Tibial nerve (tissue), 4 donors: ENCODE results near the gene FLOT2. TPM values are rescaled to one million over a fixed set of nuclear protein-coding genes. Genes with fewer than 3 reads are reported as not detected.

Source experiments
- DNase-seq, 2 donors: peaks; one replicate each; pipeline ENCODE4 v3.0.0-alpha.2; 2019; ENCODE audit warnings: low spot score in 2 of 2
- H3K27ac ChIP-seq, 4 donors: fragments of 200-600 bp; sonication (generic) in 3 of 4; one replicate each; pipeline ENCODE4 v1.5.1; 2017 to 2019; ENCODE audit warnings: mild to moderate bottlenecking in 1 of 4
- H3K27me3 ChIP-seq, 2 donors: fragments of 200-600 bp; sonication (generic) in 1 of 2; one replicate each; pipeline versions ENCODE4 v1.5.1 to v1.6.0; 2017 to 2019
- H3K36me3 ChIP-seq, 3 donors: fragments of 200-600 bp; sonication (generic); one replicate each; pipeline ENCODE4 v1.5.1; 2018 to 2019
- H3K4me1 ChIP-seq, 4 donors: fragments of 200-600 bp; sonication (generic) in 3 of 4; one replicate each; pipeline ENCODE4 v1.5.1; 2017 to 2019
- H3K4me3 ChIP-seq, 4 donors: fragments of 200-600 bp; sonication (generic) in 3 of 4; one replicate each; pipeline ENCODE4 v1.5.1; 2017 to 2019; ENCODE audit warnings: mild to moderate bottlenecking in 1 of 4, moderate library complexity in 1 of 4
- H3K9me3 ChIP-seq, 4 donors: fragments of 200-600 bp; sonication (generic) in 3 of 4; one replicate each; pipeline ENCODE4 v1.5.1; 2017 to 2019
- EP300 ChIP-seq, 2 donors: sonication (generic); formaldehyde crosslinking; IDR thresholded peaks; one replicate each; pipeline ENCODE4 v1.6.1; 2017; ENCODE audit warnings: antibody characterized with exemption in 2 of 2, mild to moderate bottlenecking in 1 of 2
- POLR2A ChIP-seq, 2 donors: fragments of 450-650 bp; IDR thresholded peaks; one replicate each; pipeline ENCODE4 v1.6.1; 2017; ENCODE audit warnings: antibody characterized with exemption in 2 of 2, mild to moderate bottlenecking in 2 of 2, moderate library complexity in 2 of 2
- WGBS, 2 donors: methylation state at CpG; one replicate each; pipeline ENCODE4 v1.1.5; 2018; 5-methylcytosine and 5-hydroxymethylcytosine counted together
- total RNA-seq, 4 donors: library from RNA; depleted of rRNA; stranded (reverse); fragments of >200 nt; gene quantifications; one replicate each; pipeline ENCODE4 v1.1.0, GENCODE V29; 2016
- TF ChIP-seq, protein P1 (sequence below), 5 experiments: fragments of 200-600 bp in 3 of 5; fragments of 450-650 bp in 2 of 5; sonication (generic) in 3 of 5; IDR thresholded peaks; one replicate each; pipeline ENCODE4 v1.5.1; 2016 to 2019; ENCODE audit warnings: antibody characterized with exemption in 5 of 5, mild to moderate bottlenecking in 3 of 5, moderate library complexity in 2 of 5

Gene FLOT2
- total RNA-seq, 4 donors from 2014 or later = 54.8 to 84.9 (median 65.2) TPM

- Histone ChIP-seq H3K27me3 (no peaks in the 10 kb centered on the region), H3K36me3 (peaks cover 0 to 60% (median 10%) of the 10 kb centered on the region in 3 donors), H3K27ac (no peak overlapping the region), H3K9me3 (no peaks in the 10 kb centered on the region), H3K4me3 (no peak overlapping the region), H3K4me1 (peaks cover 0 to 8% (median 4%) of the 10 kb centered on the region in 4 donors)
- TF ChIP-seq EP300 (IDR thresholded peaks at IDR 0.05) = no peak
- TF ChIP-seq, protein P1, sequence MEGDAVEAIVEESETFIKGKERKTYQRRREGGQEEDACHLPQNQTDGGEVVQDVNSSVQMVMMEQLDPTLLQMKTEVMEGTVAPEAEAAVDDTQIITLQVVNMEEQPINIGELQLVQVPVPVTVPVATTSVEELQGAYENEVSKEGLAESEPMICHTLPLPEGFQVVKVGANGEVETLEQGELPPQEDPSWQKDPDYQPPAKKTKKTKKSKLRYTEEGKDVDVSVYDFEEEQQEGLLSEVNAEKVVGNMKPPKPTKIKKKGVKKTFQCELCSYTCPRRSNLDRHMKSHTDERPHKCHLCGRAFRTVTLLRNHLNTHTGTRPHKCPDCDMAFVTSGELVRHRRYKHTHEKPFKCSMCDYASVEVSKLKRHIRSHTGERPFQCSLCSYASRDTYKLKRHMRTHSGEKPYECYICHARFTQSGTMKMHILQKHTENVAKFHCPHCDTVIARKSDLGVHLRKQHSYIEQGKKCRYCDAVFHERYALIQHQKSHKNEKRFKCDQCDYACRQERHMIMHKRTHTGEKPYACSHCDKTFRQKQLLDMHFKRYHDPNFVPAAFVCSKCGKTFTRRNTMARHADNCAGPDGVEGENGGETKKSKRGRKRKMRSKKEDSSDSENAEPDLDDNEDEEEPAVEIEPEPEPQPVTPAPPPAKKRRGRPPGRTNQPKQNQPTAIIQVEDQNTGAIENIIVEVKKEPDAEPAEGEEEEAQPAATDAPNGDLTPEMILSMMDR (IDR thresholded peaks at IDR 0.05) = no peak
- no peak for TF ChIP-seq POLR2A (IDR thresholded peaks at IDR 0.05)
- 91 to 93% methylated on average over 4 of the region's 4 CpGs for WGBS, 2 donors
- no peak for DNase-seq
Observed at GRCh38 chr17:28860363-28860808, 37.1 kb downstream of the FLOT2 start.

GRCh38 chr17:28858801-28859355 is 38.7 kb downstream of the FLOT2 start:
- no peak for DNase-seq
- Histone ChIP-seq H3K9me3 (no peaks in the 10 kb centered on the region), H3K36me3 (peaks cover 0 to 60% (median 10%) of the 10 kb centered on the region in 3 donors), H3K4me1 (peaks cover 0 to 17% (median 8%) of the 10 kb centered on the region in 4 donors), H3K4me3 (no peak overlapping the region), H3K27me3 (no peaks in the 10 kb centered on the region), H3K27ac (no peak overlapping the region)
- TF ChIP-seq, protein P1 (IDR thresholded peaks at IDR 0.05) = no peak
- TF ChIP-seq POLR2A (IDR thresholded peaks at IDR 0.05) = no peak
- no peak for TF ChIP-seq EP300 (IDR thresholded peaks at IDR 0.05)
- 54 to 86% methylated on average over 2 of the region's 2 CpGs for WGBS, 2 donors

DNA sequence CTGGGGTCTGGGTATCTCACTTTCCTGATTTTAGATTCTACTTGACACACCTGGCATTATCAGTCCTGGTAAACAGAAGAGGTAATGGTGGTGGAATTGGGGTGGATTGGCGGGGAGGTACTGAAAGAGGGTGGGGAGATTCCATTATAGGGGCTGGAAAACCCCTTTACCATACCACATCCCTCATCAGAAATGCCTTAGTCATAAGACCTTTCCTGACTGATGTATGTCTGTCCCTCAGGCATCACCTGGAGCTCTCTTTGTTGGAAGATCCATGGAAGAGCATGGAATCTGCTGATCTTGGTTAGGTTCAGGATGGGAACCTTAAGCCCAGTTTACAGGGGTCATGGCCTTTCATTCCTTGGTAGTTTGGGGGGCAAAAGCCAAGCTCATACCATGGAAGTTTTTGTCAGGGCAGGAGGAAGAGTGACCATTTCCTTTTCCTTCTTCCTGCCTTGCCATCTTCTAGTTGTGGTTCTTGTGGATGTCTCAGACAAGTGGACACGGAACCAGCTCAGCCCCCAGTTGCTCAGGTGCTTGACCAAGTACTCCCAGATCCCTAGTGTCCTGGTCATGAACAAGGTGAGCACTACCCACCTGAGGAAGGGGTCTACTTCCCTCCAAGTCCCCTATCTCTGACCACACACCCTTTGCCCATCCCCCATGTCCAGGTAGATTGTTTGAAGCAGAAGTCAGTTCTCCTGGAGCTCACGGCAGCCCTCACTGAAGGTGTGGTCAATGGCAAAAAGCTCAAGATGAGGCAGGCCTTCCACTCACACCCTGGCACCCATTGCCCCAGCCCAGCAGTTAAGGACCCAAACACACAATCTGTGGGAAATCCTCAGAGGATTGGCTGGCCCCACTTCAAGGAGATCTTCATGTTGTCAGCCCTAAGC is 39.4 kb downstream of the FLOT2 start:
- WGBS, 2 donors = 89 to 90% methylated on average over 3 of the region's 3 CpGs
- H3K27me3 ChIP-seq = no peaks in the 10 kb centered on the region
- H3K4me3 ChIP-seq = no peak overlapping the region
- TF ChIP-seq EP300 (IDR thresholded peaks at IDR 0.05) (no peak), POLR2A (IDR thresholded peaks at IDR 0.05) (no peak)
- no peaks in the 10 kb centered on the region for H3K9me3 ChIP-seq
- no peak for DNase-seq
- H3K4me1 ChIP-seq = peaks cover 0 to 17% (median 8%) of the 10 kb centered on the region in 4 donors
- H3K36me3 ChIP-seq = peaks cover 0 to 60% (median 10%) of the 10 kb centered on the region in 3 donors
- no peak overlapping the region for H3K27ac ChIP-seq

GRCh38 chr17:28856028-28856574 is 41.4 kb downstream of the FLOT2 start:
- peaks cover 0 to 51% (median 10%) of the 10 kb centered on the region in 3 donors for H3K36me3 ChIP-seq

GRCh38 chr17:28855336-28855679 is 42.2 kb downstream of the FLOT2 start:
- H3K36me3 ChIP-seq = peaks cover 0 to 43% (median 10%) of the 10 kb centered on the region in 3 donors
- H3K4me1 ChIP-seq = peaks cover 0 to 17% (median 8%) of the 10 kb centered on the region in 4 donors
- H3K4me3 ChIP-seq = peak overlapping the region; percentile 61 to 74 (median 66)
- no peak for DNase-seq
- H3K27ac ChIP-seq = peak overlapping the region; percentile 51 to 87 (median 76)
- H3K9me3 ChIP-seq = no peaks in the 10 kb centered on the region
- H3K27me3 ChIP-seq = no peaks in the 10 kb centered on the region
- TF ChIP-seq, protein P1 (IDR thresholded peaks at IDR 0.05) = no peak
- TF ChIP-seq EP300 (IDR thresholded peaks at IDR 0.05) (no peak), POLR2A (IDR thresholded peaks at IDR 0.05) (no peak)
- 16 to 18% methylated on average over 5 of the region's 5 CpGs for WGBS, 2 donors

More at GRCh38 chr17:28856028-28856574, 41.4 kb downstream of the FLOT2 start:
- Histone ChIP-seq H3K27me3 (no peaks in the 10 kb centered on the region), H3K4me3 (no peak overlapping the region), H3K4me1 (peaks cover 0 to 17% (median 8%) of the 10 kb centered on the region in 4 donors), H3K27ac (no peak overlapping the region), H3K9me3 (no peaks in the 10 kb centered on the region)
- WGBS, 2 donors = 87 to 93% methylated on average over 5 of the region's 5 CpGs
- no peak for DNase-seq
- TF ChIP-seq, protein P1 (IDR thresholded peaks at IDR 0.05) = no peak
- TF ChIP-seq EP300 (IDR thresholded peaks at IDR 0.05) = no peak
- TF ChIP-seq POLR2A (IDR thresholded peaks at IDR 0.05) = no peak
